HAP-1 (cell line): Measurements from ENCODE around the gene GRHL1.

Source experiments
- DNase-seq, 2 experiments: peaks; one replicate each; pipeline ENCODE4 v3.0.0-alpha.2; 2016 to 2020; ENCODE audit warnings: low spot score in 2 of 2
- H3K27me3 ChIP-seq: fragments of 250-450 bp; sonication (Bioruptor Pico); 2 replicates; pipeline ENCODE4 v1.5.1; 2020; ENCODE audit warnings: low read depth, mild to moderate bottlenecking, moderate library complexity
- H3K36me3 ChIP-seq: fragments of 250-450 bp; sonication (Bioruptor Pico); replicated peaks from 2 replicates; pipeline ENCODE4 v1.5.1; 2020; ENCODE audit warnings: mild to moderate bottlenecking
- H3K4me1 ChIP-seq: fragments of 250-450 bp; sonication (Bioruptor Pico); 2 replicates; pipeline ENCODE4 v1.5.1; 2020; ENCODE audit warnings: mild to moderate bottlenecking
- H3K4me3 ChIP-seq: fragments of 250-450 bp; sonication (Bioruptor Pico); 2 replicates; pipeline ENCODE4 v1.5.1; 2020; ENCODE audit warnings: mild to moderate bottlenecking, moderate library complexity
- H3K9me3 ChIP-seq: fragments of 250-450 bp; sonication (Bioruptor Pico); 2 replicates; pipeline ENCODE4 v1.5.1; 2020; ENCODE audit warnings: mild to moderate bottlenecking, moderate library complexity
- in situ Hi-C: fragments of 300-500 bp; cut with MboI; formaldehyde crosslinking; loops from 3 replicates; pipeline ENCODE4 v1.14.3; 2020; ENCODE audit warnings: low sequenced_read_pairs, inconsistent platforms, mixed read lengths

The GRHL1 gene

DNA sequence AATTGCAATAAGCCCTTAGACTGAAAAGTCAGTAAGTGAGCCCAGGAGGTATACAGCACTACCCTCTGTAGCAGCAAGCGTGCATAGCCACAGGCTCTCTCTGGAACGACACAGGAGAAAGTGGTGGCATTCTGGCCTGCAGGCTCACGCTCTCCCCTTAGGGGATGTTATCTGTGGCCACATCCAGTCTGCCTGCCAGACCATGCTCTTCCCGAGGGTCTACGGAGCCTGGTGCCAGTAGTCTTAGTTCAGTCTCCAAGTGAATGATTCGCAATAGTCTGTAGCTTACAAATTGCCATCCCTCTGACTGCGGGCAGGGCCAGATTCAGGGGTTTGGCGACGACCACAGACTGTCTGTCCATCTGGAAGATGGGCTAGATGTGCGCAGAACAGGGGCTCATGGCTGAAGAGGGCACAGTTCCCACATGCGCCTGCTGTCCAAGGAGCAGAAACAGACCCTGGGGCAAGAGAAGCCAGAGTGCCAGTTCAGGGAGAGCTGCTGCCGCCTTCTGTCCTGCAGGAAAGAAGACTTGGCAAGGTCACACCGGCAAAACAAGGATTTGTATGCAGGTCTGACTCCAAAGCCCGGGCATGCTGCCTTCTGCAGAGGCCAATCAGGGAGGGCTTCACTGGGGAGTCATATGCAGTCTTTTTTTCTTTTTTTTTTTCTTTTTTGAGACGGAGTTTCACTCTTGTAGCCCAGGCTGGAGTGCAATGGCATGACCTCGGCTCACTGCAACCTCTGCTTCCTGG is 88.3 kb downstream of the GRHL1 start:
- in situ Hi-C loops, result no loop called here
- no peak overlapping the region for H3K4me3 ChIP-seq
- no peak for DNase-seq
- H3K36me3 ChIP-seq, result no peaks in the 10 kb centered on the region
- peaks cover 3% of the 10 kb centered on the region for H3K4me1 ChIP-seq
- H3K9me3 ChIP-seq, result no peaks in the 10 kb centered on the region
- H3K27me3 ChIP-seq, result no peaks in the 10 kb centered on the region

- Histone ChIP-seq H3K4me1 (peaks cover 3% of the 10 kb centered on the region), H3K36me3 (no peaks in the 10 kb centered on the region), H3K27me3 (no peaks in the 10 kb centered on the region), H3K9me3 (no peaks in the 10 kb centered on the region), H3K4me3 (no peak overlapping the region)
- in situ Hi-C loops, result no loop called here
- no peak for DNase-seq
Observed at GRCh38 chr2:10041711-10042110, 90.2 kb downstream of the GRHL1 start.

- Histone ChIP-seq H3K4me3 (no peak overlapping the region), H3K36me3 (peaks cover under 1% of the 10 kb centered on the region), H3K4me1 (peaks cover 3% of the 10 kb centered on the region), H3K9me3 (no peaks in the 10 kb centered on the region), H3K27me3 (no peaks in the 10 kb centered on the region)
- in situ Hi-C loops, result no loop called here
- DNase-seq, result peak in 1 of 2 experiments; percentile 17
Observed at GRCh38 chr2:10042301-10043161, 91.0 kb downstream of the GRHL1 start.

- Histone ChIP-seq H3K9me3 (no peaks in the 10 kb centered on the region), H3K36me3 (peaks cover 9% of the 10 kb centered on the region), H3K27me3 (no peaks in the 10 kb centered on the region), H3K4me1 (peaks cover 3% of the 10 kb centered on the region), H3K4me3 (peak within 1 kb of the TSS; percentile 33)
- peak; percentile 81 to 94 for DNase-seq
- in situ Hi-C loops, result no loop called here
Observed at GRCh38 chr2:10043256-10043905, 91.9 kb downstream of the GRHL1 start, which contains the start of gene KLF11. TSS of gene KLF11 (plus strand) at chr2:10043550. CDS start at chr2:10043717, 167 bp downstream.

- peak; percentile 75 to 97 for DNase-seq
- H3K4me3 ChIP-seq, result peak overlapping the region; percentile 33
- H3K9me3 ChIP-seq, result no peaks in the 10 kb centered on the region
- no peaks in the 10 kb centered on the region for H3K27me3 ChIP-seq
- H3K36me3 ChIP-seq, result peaks cover 13% of the 10 kb centered on the region
- in situ Hi-C loops, result no loop called here
- H3K4me1 ChIP-seq, result peaks cover 3% of the 10 kb centered on the region
Observed at GRCh38 chr2:10043906-10044601, 92.6 kb downstream of the GRHL1 start.

GRCh38 chr2:10045561-10046355 is 94.3 kb downstream of the GRHL1 start:
- Histone ChIP-seq H3K27me3 (no peaks in the 10 kb centered on the region), H3K9me3 (no peaks in the 10 kb centered on the region), H3K36me3 (peaks cover 19% of the 10 kb centered on the region), H3K4me1 (peaks cover 3% of the 10 kb centered on the region), H3K4me3 (no peak overlapping the region)
- in situ Hi-C loops, result loop anchor here (5.0 kb wide), 1 partner anchor 248 kb away; no protein-coding TSS in a partner anchor
- no peak for DNase-seq

DNA sequence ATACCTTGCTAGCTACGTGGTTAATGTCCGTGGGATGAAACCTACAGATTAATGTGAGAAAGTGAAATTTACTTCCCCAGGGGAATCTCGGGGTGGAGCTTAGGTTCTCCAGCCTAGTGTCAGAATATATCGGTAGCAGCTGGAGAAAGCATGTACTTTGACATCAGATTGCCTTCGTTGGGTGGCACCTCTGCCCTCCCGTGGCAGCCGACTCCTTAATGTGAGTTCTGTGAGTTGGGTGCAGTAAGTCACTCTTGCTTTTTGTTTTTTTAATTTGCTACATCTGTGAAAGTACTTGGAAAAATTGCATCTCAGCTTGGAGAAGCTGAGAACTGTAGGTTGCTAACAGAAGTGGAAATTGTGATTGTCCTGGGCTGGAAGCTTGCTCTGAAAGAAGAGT is 95.4 kb downstream of the GRHL1 start:
- peaks cover 3% of the 10 kb centered on the region for H3K4me1 ChIP-seq
- no peaks in the 10 kb centered on the region for H3K27me3 ChIP-seq
- in situ Hi-C loops, result loop anchor here (5.0 kb wide), 1 partner anchor 250 kb away; no protein-coding TSS in a partner anchor
- H3K4me3 ChIP-seq, result no peak overlapping the region
- no peaks in the 10 kb centered on the region for H3K9me3 ChIP-seq
- H3K36me3 ChIP-seq, result peaks cover 20% of the 10 kb centered on the region
- DNase-seq, result no peak

DNA sequence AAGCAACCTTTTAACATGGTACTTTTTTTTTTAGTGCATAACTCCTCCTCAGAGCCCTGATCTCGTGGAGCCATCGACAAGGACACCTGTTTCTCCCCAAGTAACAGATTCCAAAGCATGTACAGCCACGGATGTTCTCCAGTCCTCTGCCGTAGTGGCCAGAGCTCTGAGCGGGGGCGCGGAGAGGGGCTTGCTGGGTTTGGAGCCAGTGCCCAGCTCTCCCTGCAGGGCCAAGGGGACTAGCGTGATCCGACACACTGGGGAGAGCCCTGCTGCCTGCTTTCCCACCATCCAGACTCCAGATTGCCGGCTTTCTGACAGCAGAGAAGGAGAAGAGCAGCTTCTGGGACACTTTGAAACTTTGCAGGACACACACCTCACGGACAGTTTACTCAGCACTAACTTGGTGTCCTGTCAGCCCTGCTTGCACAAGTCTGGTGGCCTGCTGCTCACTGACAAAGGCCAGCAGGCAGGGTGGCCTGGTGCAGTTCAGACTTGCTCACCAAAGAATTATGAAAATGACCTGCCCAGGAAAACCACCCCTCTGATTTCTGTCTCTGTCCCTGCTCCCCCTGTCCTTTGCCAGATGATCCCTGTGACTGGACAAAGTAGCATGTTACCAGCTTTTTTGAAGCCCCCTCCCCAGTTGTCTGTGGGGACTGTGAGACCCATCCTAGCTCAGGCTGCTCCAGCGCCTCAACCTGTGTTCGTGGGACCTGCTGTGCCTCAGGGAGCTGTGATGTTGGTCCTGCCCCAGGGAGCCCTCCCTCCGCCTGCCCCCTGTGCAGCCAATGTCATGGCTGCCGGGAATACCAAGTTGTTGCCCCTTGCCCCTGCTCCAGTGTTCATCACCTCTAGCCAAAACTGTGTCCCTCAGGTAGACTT is 96.4 kb downstream of the GRHL1 start:
- Histone ChIP-seq H3K27me3 (no peaks in the 10 kb centered on the region), H3K4me1 (peaks cover 3% of the 10 kb centered on the region), H3K36me3 (peaks cover 24% of the 10 kb centered on the region), H3K4me3 (no peak overlapping the region), H3K9me3 (no peaks in the 10 kb centered on the region)
- in situ Hi-C loops, result loop anchor here (5.0 kb wide), 1 partner anchor 251 kb away; no protein-coding TSS in a partner anchor
- no peak for DNase-seq

DNA sequence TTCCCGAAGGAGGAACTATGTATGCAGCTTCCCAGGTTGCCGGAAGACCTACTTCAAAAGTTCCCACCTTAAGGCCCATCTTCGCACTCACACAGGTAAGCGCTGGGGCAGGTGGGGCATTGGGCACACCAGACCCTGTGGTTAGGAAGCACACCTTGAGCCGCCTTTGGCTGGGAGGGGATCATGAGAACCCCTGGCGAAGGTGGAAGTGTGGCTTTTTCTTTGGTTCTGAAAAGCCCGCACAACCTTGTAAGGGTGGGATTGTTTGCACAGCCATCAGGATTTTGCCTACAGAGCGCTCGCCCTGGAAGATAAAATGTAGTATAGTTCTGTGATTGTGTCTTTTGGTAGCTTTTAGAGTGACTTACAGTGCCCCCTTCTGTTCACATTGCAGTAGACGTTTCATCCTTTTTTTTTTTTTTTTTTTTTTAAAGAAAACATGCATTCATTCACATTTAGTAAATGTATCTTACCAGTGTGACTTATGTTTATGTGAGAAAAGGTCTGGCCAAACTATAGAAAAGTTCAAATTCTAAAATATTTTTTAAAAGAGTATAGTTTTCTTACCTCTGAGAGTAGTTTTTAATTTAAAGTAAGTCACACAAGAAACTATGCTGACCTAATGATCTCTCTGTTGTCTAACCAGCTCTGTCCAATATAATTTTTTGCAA is 97.1 kb downstream of the GRHL1 start:
- DNase-seq, result peak; percentile 42 to 47
- peaks cover 28% of the 10 kb centered on the region for H3K36me3 ChIP-seq
- in situ Hi-C loops, result loop anchor here (5.0 kb wide), 1 partner anchor 251 kb away; no protein-coding TSS in a partner anchor
- no peaks in the 10 kb centered on the region for H3K27me3 ChIP-seq
- no peak overlapping the region for H3K4me3 ChIP-seq
- peaks cover 3% of the 10 kb centered on the region for H3K4me1 ChIP-seq
- no peaks in the 10 kb centered on the region for H3K9me3 ChIP-seq
